HG03045 (cell line): ENCODE results near the gene ADAMTS8.

Experiments
- ATAC-seq: cut with Tn5 transposase; IDR thresholded peaks from one replicate; pipeline ENCODE4 v1.9.1; 2021; ENCODE audit warnings: mild to moderate bottlenecking, moderate library complexity; ENCODE audit not compliant: unreplicated experiment

Gene ADAMTS8

DNA sequence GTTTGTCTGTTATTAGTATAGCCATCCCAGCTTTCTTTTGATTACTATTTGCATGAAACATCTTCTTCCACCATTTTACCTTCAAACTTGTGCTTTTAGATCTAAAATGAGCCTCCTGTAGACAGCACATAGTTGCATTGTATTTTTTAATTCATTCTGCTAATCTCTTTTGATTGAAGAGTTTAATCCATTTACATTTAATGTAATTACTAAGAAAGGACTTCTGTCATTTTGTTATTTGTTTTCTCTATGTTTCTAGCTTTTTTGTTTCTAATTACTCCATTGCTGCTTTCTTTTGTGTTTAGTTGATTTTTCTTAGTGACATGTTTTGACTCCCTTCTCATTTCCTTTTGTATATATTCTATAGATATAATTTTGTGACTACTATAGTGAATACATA is 70.0 kb downstream of the ADAMTS8 start:
- no peak for ATAC-seq
